Measurements from ENCODE around the gene ANKEF1.

DNA sequence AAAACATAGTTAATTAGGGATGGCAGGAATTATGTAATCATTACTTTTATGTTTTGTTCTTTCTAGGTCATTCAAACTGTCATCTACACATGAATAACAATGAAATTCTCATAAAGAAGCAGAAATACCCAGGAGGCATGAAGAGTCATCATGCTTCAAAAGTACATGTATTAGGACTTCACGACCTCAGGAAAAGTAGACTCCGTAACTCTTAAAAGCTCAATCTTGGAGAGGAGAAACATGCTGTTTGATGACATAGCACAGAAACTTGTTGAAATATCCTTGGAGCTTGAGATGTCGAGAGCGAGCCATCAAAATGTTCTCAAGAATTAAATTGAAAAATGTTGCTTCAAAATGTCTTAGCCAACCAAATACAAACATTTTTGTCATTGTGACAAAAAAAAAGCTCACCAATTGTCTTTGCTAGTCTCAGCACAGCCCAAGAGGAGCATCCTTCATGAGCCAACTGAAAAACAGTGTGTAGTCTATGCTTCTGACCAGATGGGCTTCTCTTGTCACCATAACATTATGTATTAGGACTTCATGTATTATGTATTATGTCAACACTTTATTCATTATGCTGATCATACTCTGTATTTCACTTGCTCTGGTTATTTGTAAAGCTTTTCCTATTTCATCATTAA lies 28.2 kb upstream of the ANKEF1 start:
- TF ChIP-seq, protein P1, sequence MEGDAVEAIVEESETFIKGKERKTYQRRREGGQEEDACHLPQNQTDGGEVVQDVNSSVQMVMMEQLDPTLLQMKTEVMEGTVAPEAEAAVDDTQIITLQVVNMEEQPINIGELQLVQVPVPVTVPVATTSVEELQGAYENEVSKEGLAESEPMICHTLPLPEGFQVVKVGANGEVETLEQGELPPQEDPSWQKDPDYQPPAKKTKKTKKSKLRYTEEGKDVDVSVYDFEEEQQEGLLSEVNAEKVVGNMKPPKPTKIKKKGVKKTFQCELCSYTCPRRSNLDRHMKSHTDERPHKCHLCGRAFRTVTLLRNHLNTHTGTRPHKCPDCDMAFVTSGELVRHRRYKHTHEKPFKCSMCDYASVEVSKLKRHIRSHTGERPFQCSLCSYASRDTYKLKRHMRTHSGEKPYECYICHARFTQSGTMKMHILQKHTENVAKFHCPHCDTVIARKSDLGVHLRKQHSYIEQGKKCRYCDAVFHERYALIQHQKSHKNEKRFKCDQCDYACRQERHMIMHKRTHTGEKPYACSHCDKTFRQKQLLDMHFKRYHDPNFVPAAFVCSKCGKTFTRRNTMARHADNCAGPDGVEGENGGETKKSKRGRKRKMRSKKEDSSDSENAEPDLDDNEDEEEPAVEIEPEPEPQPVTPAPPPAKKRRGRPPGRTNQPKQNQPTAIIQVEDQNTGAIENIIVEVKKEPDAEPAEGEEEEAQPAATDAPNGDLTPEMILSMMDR (conservative IDR thresholded peaks at IDR 0.05; ENCODE audit: low read length): no peak
- TF ChIP-seq EZH2phosphoT487 (IDR thresholded peaks at IDR 0.05; ENCODE audit: borderline replicate concordance): no peak
